ENCODE data around the gene ZNF273.
"Not testable (repeated sequence)": the region's sequence is repeated elsewhere in the genome, so short reads cannot be mapped to it uniquely, and the experiment has no call there.

Gene ZNF273

DNA sequence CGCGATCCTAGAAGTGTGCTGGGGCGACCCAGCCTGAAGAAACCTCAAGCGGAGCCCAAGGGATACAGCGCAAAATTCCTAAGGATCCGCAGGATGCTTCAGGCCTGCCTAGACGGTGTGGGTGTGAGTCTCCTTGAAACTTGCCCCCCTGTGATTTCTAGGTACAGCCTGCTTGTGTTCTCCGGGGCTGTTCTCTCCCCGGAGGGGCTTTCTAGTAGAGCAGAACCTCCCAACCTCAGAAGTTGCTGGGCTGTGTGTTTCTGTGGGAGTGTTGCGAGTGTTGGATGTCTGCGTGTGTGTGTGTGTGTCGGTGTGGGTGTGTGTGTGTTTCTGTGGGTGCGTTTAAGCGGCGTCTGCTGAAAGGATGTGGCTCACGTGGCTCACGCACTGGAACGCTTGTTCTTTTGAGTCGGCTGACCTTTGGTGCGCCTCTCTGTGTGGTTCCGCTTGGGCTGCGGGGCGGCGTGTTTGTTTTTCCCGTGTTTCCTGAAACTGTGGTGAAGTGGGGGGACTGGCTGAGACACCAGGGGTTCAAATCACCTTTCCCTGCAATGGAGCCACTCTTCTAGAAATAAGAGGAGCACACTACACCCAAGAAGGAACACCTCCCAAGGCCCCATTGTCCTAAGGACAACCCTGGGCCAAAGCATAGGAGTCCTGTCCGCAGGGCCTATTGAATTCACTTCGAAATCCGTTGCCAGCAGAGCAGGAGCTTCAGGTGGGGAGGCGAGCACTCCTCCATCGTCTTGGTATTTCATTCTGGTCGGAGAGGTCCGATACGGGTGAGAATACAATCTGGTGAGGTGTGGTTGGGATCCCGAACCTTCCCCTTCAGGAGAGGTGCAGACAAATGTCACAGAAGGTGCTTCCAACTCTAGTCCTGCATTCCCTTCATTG, 25.1 kb upstream of the ZNF273 start:
- DNase-seq, result no peak

DNA sequence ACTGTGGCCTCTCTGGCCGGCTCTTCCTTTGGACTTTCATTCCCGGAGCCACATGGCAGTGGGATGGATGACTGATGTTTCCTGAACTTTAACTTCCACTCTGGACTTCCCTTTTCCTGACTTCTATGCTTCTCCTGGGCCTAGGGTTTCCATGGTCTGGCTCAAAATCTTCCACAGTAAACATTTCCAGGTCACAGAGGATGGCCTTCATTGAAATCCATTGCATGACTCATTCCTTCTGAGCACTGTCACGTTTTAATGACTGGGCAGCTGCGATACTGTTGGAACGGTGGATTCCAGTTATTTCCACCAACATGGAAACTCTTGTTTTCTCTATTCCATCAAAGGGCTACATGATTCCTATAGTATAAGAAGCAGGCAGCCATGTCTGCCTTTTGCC, 24.4 kb upstream of the ZNF273 start:
- DNase-seq, result no peak

DNA sequence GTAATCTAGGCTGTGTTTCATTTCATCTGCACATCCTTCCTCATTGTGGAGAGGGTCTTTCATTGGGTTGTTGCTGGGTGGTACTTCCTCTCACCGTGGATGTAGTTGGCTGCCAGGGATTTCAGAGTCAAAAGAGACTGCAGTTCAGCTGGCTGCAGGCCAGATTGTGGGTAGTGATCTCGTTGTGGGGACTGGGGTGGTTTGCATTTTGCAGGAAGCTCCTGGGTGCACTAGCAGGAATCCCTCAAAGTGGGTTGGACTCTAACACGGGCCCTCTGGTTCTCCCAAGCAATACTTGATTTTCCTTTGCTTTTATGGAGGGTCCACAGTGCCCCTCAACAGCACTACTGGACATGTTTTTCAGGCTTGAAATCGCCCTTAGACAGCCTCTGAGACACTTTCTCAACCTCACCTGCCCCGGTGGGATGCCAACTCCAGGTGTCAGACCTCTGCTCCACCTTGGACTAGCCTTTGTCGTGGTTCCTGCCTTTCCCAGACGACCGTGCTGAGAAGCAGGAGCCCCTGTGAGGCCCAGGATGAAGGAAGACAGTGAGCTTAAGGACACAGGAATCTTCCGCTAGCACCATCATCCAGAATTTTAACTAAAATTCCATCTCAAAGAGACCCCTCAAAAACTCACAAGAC, 23.9 kb upstream of the ZNF273 start:
- no peak for DNase-seq

DNA sequence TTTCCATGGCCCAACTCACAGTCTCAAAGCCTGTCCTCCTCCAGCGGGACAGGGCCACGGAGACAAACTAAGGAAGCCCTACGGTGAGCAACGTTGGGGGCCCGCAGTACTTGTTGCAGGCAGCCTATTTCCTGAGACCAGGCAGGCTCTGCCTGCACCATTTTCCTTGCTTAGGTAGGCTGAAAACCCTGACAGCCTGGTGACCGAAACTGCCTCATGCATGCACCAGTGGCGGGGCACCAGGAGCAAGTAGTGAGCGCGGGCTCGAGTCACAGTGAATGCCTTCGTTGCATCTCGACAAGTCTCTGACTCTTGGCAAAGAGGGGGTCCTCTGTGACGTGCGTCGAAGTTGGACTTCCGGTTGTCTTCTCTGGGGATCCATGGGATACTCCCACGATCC, 23.3 kb upstream of the ZNF273 start:
- DNase-seq, result no peak

DNA sequence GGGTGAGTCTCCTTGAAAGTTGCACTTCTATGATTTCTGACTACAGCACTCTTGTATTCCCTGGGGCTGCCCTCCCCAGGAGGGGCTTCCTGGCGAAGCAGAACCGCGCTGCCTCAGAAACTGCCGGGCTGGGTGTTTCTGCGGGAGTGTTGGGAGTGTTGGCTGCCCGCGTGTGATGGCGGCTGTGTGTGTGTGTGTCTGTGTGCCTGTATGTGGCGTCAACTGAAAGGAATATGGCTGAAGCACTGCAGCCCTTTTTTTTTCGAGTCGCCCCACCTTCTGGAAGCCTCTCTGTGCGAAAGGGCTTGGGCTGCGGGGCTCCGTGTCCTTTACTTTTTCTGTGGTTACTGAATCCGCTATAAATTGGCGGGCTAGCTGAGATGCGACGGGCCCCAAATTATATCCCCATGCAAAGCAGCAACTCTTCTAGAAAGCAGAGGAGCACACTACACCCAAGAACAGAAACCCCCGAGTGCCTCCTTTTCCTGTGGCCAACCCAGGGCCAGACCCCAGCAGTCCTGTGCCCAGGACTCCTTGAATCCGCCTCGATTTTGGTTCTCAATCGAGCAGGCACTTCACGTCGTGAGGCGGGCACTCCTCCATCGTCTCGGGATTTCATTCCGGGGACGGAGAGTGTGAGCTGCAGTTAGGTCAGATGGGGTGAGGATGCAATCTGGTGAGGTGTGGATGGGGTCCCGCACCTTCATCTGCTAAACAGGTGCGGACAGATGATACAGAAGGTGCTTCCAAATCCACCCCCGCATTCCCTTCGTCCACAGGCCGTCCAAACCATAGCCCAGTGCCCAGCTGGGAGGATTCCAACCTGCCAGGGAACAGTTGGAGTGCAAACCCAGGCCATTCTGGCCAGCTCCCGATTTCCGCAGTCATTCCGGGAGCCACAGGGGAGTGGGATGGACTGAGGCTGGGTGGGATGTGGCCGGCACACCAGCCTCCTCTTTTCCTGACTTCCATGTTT, 22.5 kb upstream of the ZNF273 start:
- no peak for DNase-seq

DNA sequence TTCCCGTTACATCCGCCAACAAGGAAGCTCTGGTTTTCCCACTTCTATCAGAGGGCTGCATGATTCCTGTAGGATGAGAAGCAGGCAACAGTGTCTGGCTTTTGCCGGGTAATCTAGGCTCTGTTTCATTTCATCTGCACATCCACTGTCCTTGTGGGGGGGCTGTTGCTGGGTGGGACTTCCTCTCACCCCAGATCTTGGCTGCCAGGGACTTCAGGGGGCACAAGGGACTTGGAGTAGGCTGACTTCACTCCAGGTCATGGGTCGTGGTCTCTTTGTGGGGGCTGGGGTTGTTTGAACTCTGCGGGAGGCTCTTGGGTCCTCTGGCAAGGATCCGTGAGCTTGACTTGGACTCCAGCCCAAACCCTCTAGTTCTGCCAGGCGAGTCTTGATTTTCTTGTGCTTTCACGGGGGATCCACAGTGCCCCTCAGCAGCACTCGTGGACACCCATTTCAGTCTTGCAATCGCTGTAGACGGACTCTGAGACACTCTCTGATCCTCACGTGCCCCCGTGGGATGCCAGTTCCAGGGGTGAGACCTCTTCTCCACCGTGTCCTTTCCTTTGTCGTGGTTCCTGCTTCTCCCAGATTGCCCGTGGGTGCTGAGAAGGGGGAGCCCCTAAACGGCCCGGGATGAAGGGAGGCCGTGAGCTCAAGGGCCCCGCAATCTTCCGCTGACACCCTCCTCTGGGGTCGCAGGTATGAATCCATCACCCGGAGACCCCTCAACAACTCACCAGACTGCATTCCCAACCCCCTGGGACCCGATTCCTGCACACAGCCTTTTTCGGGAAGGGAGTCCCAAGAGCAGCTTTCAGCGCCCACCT, 21.4 kb upstream of the ZNF273 start:
- DNase-seq, result no peak

DNA sequence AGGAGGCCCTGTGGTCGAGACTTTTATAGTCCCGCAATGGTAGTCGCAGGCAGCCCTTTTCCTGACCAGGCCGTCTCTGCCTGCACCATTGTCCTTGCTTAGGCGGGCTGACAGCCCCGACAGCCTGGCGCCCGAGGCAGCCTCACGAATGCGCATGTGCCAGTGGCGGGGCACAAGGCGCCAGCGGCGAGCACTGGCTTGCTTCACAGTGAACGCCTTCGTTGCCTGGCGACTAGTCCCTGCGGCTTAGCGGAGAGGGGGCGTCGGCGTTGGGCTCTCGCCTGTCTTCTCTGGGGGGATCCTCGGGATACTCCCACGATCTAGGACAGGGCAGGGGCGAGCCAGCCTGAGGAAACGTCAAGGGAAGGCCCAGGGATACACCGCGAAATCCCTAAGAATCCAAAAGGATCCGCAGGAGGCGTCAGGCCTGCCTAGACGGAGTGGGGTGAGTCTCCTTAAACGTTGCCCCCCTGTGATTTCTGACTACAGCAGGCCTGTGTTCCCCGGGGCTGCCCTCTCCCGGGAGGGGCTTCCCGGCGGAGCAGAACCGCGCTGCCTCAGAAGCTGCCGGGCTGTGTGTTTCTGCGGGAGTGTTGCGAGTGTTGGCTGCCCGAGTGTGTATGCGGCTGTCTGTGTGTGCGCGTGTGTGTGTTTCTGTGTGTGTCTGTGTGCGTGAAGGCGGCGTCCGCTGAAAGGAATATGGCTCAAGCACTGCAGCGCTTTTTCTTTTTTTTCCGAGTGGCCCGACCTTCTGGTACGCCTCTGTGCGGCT, 20.5 kb upstream of the ZNF273 start:
- DNase-seq, result no peak

DNA sequence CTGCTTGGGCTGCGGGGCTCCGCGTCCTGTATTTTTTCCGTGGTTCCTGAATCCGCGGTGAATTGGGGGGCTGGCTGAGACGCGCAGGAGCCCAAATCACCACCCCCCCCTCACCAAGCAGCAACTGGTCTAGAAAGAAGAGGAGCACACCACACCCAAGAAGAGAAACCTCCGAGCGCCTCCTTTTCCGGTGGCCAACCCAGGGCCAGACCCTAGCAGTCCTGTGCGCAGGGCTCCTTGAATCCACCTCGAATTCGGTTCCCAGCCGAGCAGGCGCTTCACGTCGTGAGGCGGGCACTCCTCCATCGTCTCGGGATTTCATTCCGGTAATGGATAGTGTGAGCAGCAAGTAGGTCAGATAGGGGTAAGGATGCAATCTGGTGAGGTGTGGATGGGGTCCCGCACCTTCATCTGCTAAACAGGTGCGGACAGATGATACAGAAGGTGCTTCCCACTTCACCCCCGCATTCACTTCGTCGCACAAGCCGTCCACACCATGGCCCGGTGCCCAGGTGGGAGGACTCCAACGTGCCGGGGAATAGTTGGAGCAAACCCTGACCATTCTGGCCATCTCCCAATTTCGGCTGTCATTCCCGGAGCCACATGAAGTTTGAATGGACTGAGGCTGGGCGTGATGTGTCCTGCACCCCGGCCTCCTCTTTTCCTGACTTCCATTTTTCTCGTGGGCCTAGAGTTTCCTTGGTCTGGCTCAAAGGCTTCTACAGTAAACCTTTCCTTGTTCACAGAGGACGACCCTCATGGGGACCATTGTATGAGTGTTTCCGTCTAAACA, 19.8 kb upstream of the ZNF273 start:
- no peak for DNase-seq

DNA sequence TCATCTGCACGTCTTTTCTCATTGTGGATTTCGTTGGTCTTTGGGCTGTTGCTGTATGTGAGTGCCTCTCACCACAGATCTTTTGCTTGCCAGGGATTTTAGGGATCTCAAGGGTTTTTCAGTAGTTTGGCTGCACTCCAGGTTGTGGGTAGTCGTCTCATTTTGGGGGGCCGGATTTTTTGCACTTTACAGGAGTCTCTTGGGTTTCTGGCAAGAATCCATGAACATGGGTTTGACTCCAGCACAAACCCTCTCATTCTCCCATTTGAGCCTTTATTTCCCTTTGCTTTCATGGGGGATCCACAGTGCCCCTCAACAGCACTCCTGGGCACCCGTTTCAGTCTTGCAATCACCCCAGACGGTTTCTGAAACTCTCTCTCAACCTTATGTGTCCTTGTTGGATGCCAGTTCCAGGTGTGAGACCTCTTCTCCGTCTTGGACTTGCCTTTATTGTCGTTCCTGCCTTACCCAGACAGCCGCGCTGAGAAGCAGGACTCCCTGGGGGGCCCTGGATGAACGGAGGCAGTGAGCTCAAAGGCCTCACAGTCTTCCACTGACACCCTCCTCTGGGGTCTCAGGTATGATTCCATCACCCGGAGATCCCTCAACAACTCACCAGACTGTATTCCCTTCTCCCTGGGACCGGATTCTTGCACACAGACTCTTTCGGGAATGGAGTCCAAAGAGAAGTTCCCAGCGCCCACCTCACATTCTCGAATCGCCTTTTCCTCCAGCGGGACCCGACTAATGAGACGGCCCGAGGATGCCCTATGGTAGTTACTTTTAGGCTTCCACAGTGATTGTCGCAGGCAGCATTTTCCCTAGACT, 18.8 kb upstream of the ZNF273 start:
- DNase-seq, result no peak

DNA sequence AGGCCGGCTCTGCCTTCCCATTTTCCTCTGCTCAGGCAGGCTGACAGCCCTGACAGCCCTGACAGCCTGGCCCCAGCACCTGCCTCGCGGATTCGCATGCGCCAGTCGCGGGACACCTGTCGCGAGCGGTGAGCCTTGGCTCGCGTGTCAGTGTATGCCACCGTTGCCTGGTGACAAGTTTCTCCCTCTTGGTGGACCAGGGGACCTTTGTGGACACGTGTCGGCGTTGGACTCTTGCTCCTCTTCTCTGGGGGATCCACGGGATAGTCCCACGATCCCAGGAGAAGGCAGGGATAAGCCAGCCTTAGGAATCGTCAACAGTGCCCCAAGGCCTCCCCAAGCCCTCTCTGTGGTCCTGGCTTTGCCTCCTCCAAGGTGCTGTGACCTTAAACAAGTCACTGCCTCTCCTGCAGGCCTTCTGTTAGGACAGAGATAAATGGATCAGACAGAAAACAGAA, 18.1 kb upstream of the ZNF273 start:
- DNase-seq, result no peak

DNA sequence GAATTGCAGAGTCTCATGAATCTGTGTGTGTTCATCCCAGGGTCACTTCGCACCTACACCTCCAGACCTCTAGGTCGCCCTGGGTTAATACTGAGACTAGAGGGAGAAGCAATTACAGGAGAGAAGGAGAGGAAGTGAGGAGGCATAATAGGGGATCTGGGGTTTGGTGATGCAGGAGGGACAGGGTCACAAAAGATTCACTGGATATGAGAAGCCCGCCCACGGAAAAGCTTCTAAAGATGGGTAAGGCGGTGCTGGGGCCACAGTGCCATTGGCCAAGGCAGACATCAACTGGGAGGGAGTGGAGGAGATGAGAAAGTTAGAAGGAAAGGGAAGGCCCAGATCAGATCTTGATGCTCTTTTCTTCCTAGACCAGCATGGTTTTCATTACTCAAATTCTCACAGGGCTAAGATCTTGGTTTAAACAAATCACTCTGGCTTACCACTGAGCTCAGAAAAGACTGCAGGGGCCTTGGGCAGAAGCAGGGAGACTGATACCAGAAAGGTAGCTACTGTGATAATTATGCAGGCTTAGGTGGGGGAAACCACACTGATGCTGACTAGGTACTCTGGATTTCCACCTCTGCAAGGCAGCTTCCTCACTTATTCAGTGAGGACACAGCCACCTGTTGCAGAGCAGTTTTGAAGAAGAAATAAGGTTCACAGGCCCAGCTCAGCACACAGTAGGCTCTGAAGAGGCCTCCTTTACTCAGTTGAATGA, 17.4 kb upstream of the ZNF273 start:
- no peak for DNase-seq

DNA sequence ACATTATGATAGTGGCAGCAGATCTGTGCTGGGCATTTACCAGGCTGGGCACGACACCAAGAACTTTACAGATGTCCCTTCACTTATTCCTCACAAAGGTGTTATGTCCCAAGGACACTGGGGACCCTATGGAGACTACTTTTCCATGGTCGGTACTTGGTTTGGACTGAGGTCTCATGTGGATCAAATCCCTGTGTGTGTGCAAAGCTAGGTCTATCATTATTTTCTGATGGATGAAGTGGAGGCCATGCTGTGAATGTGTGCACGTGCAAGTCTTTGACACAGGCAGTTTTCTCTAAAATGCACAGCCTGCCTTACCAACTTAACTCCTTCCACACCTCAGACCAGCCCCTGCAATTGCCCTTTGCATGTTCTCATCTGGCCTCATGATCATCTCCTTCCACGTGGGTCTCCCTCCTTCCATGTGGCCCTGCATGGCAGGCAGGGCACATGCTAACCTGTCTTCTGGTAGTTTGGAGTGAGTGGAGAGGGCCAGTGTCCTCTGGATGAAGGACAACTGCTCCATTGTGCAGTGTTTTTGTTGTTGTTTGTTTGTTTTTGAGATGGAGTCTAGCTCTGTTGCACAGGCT, 16.0 kb upstream of the ZNF273 start:
- DNase-seq, result no peak

DNA sequence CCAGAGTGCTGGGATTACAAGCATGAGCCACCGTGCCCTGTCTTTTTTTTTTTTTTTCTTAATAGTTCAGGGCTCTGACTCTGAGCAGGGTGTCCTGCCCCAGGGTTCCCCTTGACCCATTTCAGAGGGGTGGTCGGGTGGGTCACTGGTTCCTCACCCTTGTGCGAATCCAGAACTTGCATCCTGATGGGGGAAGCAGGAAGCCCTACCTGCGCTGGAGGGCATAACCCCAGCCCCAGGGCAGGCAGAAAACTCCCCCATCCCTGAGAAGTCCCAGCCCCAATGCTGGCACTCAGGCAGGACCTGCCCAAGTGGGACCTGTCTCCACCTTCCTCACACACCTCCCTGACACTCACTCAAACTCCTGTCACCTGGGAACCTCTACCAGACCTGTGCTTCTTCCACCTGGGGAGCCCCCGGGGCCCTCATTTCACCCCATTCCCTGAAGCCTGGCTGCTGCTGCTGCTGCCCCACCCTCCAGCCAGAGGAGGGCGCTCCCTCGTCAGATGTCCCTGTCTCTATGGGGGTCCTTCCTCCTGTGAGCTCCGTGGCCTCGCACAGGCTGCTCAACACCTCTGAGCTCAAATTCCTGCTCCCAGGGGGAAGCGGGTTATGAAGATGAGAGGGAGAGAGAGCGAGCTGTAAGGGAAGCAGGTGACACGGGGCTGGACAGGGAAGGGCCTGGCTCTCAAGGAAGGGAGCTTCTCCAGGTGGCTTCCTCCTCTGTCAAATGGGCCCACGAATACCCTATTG, 15.1 kb upstream of the ZNF273 start:
- DNase-seq, result no peak

DNA sequence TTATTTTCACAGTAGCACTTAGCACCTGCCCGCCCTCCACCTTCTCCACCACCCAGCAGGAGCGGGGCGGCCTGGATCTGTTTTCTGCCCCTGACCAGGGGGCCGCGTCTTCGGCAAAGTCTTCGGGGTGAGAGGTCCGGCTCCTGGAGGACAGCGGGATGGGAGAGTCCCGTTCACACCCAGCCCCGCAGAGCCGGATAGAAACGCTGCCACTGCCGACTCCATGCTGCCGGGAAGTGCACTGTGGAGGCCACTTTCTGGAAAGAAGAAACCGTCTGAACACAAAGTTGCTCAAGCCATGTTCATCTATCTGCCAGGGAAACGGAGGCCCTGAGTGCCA, 14.5 kb upstream of the ZNF273 start:
- no peak for DNase-seq

DNA sequence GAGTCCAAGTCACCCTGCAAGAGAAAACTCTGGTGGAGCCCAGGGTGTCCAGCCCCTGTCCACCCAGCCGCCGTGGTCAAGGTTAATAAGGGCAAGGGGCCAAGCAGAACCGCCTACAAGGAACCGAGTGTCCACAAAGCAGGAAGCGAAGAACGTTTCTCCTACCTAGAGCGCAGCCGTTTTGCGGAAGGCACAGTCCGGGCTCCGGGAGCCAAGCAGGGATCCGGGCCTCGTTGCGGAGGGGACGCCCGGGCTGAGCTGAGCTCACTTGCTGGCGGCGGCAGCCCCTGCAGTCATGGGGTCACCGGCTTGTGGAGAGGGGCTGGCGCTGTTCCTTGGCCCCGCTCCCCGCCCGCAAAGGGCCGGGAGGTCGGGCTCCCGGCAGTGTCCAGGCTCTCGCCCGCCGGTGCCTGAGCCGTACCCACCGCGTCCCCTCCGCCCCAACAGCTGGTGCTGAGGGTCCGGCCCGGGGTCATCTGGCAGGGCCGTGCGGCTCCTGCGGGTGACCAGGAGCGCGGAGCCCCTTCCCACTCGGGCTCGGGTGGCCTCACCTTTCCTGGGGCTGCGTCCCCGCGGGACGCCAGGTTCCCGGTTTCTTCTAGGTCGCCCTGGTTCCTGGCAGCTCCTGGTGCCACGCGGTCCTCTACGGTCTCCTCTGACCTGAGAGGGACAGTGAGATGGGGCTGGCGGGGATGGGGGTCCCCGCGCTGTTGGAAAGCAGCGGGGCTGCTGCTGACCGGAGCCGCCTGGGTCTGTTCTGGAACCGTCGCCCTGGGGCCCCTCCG, 14.0 kb upstream of the ZNF273 start:
- DNase-seq, result no peak

DNA sequence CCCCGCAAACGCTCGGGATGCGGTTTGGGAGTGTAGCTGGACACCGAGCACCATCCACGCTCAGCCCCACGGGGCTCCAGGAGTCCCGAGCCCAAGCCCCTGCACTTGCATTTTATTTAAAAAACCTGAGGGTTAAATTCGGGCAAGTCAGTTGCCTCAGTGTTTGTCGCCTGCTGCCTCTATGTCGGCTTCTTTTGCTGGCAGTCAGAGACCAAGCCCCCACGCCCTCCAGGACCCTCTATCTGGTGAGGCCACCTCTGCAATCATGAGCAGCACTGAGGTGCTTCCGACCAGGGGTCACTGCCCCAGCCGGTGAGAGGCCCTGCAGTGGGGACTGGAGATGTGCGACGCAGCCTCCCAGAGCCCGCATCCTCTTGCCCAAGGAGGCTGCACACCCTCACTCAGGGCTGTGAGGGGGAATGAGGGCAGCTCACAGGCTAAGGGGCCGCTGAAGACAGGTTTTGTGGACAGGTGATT, 13.3 kb upstream of the ZNF273 start:
- no peak for DNase-seq

DNA sequence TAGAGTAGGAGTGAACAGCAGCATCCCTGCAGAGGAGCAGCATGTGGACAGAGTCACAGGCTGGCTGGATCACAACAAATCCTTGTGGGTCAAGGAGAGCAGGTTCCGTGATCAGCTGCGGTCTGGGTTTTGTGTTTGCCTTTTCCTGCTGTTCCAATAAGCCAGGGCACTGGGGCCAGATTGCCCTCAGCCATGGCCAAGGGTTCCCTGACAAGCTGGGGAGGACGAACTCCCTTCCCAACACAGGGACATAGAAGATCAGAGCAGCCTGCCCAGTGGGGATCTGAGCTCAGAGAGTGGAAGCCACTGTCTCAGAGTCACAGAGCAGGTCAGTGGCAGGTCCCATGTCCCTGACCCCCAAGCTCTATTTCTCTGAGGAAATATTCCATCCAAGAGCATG, 12.8 kb upstream of the ZNF273 start:
- not testable (repeated sequence) for DNase-seq
